Testis (tissue), 2 donors: Measurements from ENCODE around the gene PTPRS.

Experiments
- POLR2A ChIP-seq: fragments of 450-650 bp; IDR thresholded peaks from one replicate; pipeline ENCODE4 v1.6.1; 2017; ENCODE audit warnings: antibody characterized with exemption, mild to moderate bottlenecking, moderate library complexity
- TF ChIP-seq, protein P1 (sequence below), 3 experiments: fragments of 450-650 bp in 2 of 3; fragments of 200-600 bp in 1 of 3; sonication (generic) in 1 of 3; IDR thresholded peaks; one replicate each; pipeline ENCODE4 v1.5.1; 2016 to 2019; ENCODE audit warnings: antibody characterized with exemption in 3 of 3, mild to moderate bottlenecking in 2 of 3, moderate library complexity in 1 of 3

- TF ChIP-seq, protein P1, sequence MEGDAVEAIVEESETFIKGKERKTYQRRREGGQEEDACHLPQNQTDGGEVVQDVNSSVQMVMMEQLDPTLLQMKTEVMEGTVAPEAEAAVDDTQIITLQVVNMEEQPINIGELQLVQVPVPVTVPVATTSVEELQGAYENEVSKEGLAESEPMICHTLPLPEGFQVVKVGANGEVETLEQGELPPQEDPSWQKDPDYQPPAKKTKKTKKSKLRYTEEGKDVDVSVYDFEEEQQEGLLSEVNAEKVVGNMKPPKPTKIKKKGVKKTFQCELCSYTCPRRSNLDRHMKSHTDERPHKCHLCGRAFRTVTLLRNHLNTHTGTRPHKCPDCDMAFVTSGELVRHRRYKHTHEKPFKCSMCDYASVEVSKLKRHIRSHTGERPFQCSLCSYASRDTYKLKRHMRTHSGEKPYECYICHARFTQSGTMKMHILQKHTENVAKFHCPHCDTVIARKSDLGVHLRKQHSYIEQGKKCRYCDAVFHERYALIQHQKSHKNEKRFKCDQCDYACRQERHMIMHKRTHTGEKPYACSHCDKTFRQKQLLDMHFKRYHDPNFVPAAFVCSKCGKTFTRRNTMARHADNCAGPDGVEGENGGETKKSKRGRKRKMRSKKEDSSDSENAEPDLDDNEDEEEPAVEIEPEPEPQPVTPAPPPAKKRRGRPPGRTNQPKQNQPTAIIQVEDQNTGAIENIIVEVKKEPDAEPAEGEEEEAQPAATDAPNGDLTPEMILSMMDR (IDR thresholded peaks at IDR 0.05): no peak
- no peak for TF ChIP-seq POLR2A
Measured at GRCh38 chr19:5356428-5356827, 15.8 kb upstream of the PTPRS start.
